ENCODE measurements around the gene GRK3. TPM values are rescaled to one million over a fixed set of nuclear protein-coding genes. Genes with fewer than 3 reads are reported as not detected.

Gene GRK3
- total RNA-seq, 1 experiment from 2014 or later, result 4.8 TPM

Other genes with a start within 250 kb of the GRK3 start
- not detected in 2 replicates for gene MYO18B, start 177.5 kb downstream of the GRK3 start, total RNA-seq (2014; rRNA removed; shearing (Covaris generic))

All from Daoy (cell line).